ENCODE measurements around the gene ZFYVE28. TPM values are rescaled to one million over a fixed set of nuclear protein-coding genes. Genes with fewer than 3 reads are reported as not detected.
A peak's percentile ranks its signal among the peaks of the same experiment; 100 is the strongest.

The ZFYVE28 gene
- total RNA-seq, 1 experiment from 2014 or later = 19.2 TPM

GRCh38 chr4:2262145-2262943 lies 156.1 kb downstream of the ZFYVE28 start (continued):
- no peak for TF ChIP-seq ELF1 (IDR thresholded peaks at IDR 0.05; ENCODE audit: borderline replicate concordance, low read depth)
- no peak for TF ChIP-seq EGR1 (IDR thresholded peaks at IDR 0.05; ENCODE audit: low read depth)
- TF ChIP-seq POLR2A (IDR thresholded peaks at IDR 0.05; ENCODE audit: borderline replicate concordance, extremely low read depth, insufficient read depth, insufficient read length) = peak; percentile 50
- peak; percentile 19; the same call in 1 of the 2 replicates for TF ChIP-seq ZFX (IDR thresholded peaks at IDR 0.05)

- no peak for DNase-seq (ENCODE audit: low read depth, low spot score)
- Histone ChIP-seq H3K4me2 (ENCODE audit: low read length) (peak within 1 kb of the TSS; percentile 91), H3K4me3 (replicated peaks in 1 of 2; ENCODE audit: low read depth in 1 of 2, low read length in 2 of 2) (peak within 1 kb of the TSS; percentile 74 to 75), H3K4me1 (ENCODE audit: control insufficient read depth in 1 of 2, insufficient read depth in 2 of 2, low read length in 2 of 2) (peaks cover 9 to 15% of the 10 kb centered on the region in 2 experiments; a peak in 3 of 4 replicates), H3K27me3 (ENCODE audit: insufficient read depth, low read length) (no peaks in the 10 kb centered on the region), H3K36me3 (ENCODE audit: control insufficient read depth in 1 of 2, insufficient read depth in 2 of 2, low read length in 2 of 2) (no peaks in the 10 kb centered on the region), H3K9ac (ENCODE audit: low read length) (peak within 1 kb of the TSS; percentile 62), H3K79me2 (ENCODE audit: insufficient read depth, low read length) (no peaks in the 10 kb centered on the region), H3K9me3 (ENCODE audit: control insufficient read depth in 1 of 2, insufficient read depth in 1 of 2, low read depth in 1 of 2, low read length in 2 of 2) (no peaks in the 10 kb centered on the region), H3K27ac (ENCODE audit: low read depth, low read length) (peak within 1 kb of the TSS; percentile 88), H4K20me1 (ENCODE audit: insufficient read depth) (no peaks in the 10 kb centered on the region), H3K9me2 (ENCODE audit: insufficient read depth) (no peaks in the 10 kb centered on the region), H2AFZ (ENCODE audit: low read depth, low read length, poor library complexity, severe bottlenecking) (no peak within 1 kb of the TSS)
- POLR2A ChIA-PET = interaction anchor here (0.8 to 0.9 kb wide), 2 partner anchors 20 to 207 kb away, joined by 3 read pairs; partner anchors contain the start of genes HAUS3, POLN and RNF4
- CTCF ChIA-PET = interaction anchor here (0.6 to 1.0 kb wide), 4 partner anchors 42 to 548 kb away, joined by 3 to 4 read pairs (median 3); partner anchors contain the start of gene CFAP99
- TF ChIP-seq ZFX (IDR thresholded peaks at IDR 0.05) (0 out of 2 replicates have a peak, but pooled peaks have one; percentile 19), JUND (IDR thresholded peaks at IDR 0.05) (no peak), CTCF (IDR thresholded peaks at IDR 0.05 in 2 of 3, conservative IDR thresholded peaks at IDR 0.05 in 1 of 3; ENCODE audit: borderline replicate concordance in 1 of 3, insufficient read depth in 1 of 3, low read depth in 2 of 3, low read length in 2 of 3) (no peak), MAX (IDR thresholded peaks at IDR 0.05) (no peak), REST (IDR thresholded peaks at IDR 0.05; ENCODE audit: low read depth) (no peak), SP1 (IDR thresholded peaks at IDR 0.05; ENCODE audit: low read depth) (no peak)
- RAD21 ChIA-PET (ENCODE audit: low non-redundant PET in 1 of 2, low total read pairs in 2 of 2, uncharacterized antibody in 2 of 2, unreplicated experiment in 2 of 2) = no interaction called here
- ATAC-seq = peak; percentile 8
- intact Hi-C loops (cut with micrococcal nuclease) = loop anchor here (1.0 to 5.0 kb wide), 2 partner anchors 19 to 151 kb away; partner anchors contain the start of genes HAUS3 and POLN
- BruUV-seq (replicated peaks) = no TSS peak
Observed at GRCh38 chr4:2261853-2262144, 156.6 kb downstream of the ZFYVE28 start, which contains the start of gene MXD4. MXD4 (minus strand) TSS chr4:2262109; CDS start chr4:2261980, 129 bp downstream.

Measured in HCT116 (cell line).